ENCODE data around the gene INSR.

The INSR gene

GRCh38 chr19:7333198-7334118 is 39.2 kb upstream of the INSR start:
- TF ChIP-seq CTCF (IDR thresholded peaks at IDR 0.05; ENCODE audit: insufficient read depth, low read depth, low read length, missing control alignments): no peak
- no peak for DNase-seq (ENCODE audit: low read depth)
- H3K4me3 ChIP-seq (ENCODE audit: low read length): no peak overlapping the region

- DNase-seq (ENCODE audit: low read depth): no peak
- H3K4me3 ChIP-seq (ENCODE audit: low read length): no peak overlapping the region
- TF ChIP-seq CTCF (IDR thresholded peaks at IDR 0.05; ENCODE audit: insufficient read depth, low read depth, low read length, missing control alignments): no peak
Observed at GRCh38 chr19:7331446-7331845, 37.2 kb upstream of the INSR start.

- DNase-seq (ENCODE audit: low read depth): no peak
- TF ChIP-seq CTCF (IDR thresholded peaks at IDR 0.05; ENCODE audit: insufficient read depth, low read depth, low read length, missing control alignments): no peak
- no peak overlapping the region for H3K4me3 ChIP-seq (ENCODE audit: low read length)
Observed at GRCh38 chr19:7328647-7329046, 34.4 kb upstream of the INSR start.

- no peak overlapping the region for H3K4me3 ChIP-seq (ENCODE audit: low read length)
- no peak for DNase-seq (ENCODE audit: low read depth)
- TF ChIP-seq CTCF (IDR thresholded peaks at IDR 0.05; ENCODE audit: insufficient read depth, low read depth, low read length, missing control alignments): no peak
Observed at GRCh38 chr19:7327802-7328201, 33.6 kb upstream of the INSR start.

GRCh38 chr19:7326105-7326877 is 32.1 kb upstream of the INSR start:
- no peak overlapping the region for H3K4me3 ChIP-seq (ENCODE audit: low read length)
- no peak for DNase-seq (ENCODE audit: low read depth)
- TF ChIP-seq CTCF (IDR thresholded peaks at IDR 0.05; ENCODE audit: insufficient read depth, low read depth, low read length, missing control alignments): peak; percentile 5

GRCh38 chr19:7318176-7318575 is 24.0 kb upstream of the INSR start:
- no peak for DNase-seq (ENCODE audit: low read depth)
- TF ChIP-seq CTCF (IDR thresholded peaks at IDR 0.05; ENCODE audit: insufficient read depth, low read depth, low read length, missing control alignments): no peak
- no peak overlapping the region for H3K4me3 ChIP-seq (ENCODE audit: low read length)

Data from epithelial cell of esophagus (primary cell).